ENCODE results near the gene SLC12A8. TPM values are rescaled to one million over a fixed set of nuclear protein-coding genes. Genes with fewer than 3 reads are reported as not detected.

Gene SLC12A8
- polyA plus RNA-seq, 1 donor = 21.6 TPM

- no peak for DNase-seq
- no peak overlapping the region for H3K4me3 ChIP-seq (ENCODE audit: low read length)
- peaks cover 13% of the 10 kb centered on the region for H3K4me1 ChIP-seq (ENCODE audit: control insufficient read depth, insufficient read depth, low read length)
- no peak overlapping the region for H3K27ac ChIP-seq (ENCODE audit: low read length)
- peaks cover 7% of the 10 kb centered on the region for H3K36me3 ChIP-seq (ENCODE audit: control insufficient read depth, insufficient read depth, low read length)
- no peaks in the 10 kb centered on the region for H3K27me3 ChIP-seq (ENCODE audit: control insufficient read depth, insufficient read depth, low read length)
- no CpG with 5 or more reads among the region's 4 CpGs for WGBS (ENCODE audit: insufficient coverage, low lambda C conversion rate)
- H3K9me3 ChIP-seq (ENCODE audit: control insufficient read depth, low read depth, low read length) = peaks cover 3% of the 10 kb centered on the region
These were observed 73.2 kb downstream of the SLC12A8 start for GRCh38 chr3:125139386-125139785.

DNA sequence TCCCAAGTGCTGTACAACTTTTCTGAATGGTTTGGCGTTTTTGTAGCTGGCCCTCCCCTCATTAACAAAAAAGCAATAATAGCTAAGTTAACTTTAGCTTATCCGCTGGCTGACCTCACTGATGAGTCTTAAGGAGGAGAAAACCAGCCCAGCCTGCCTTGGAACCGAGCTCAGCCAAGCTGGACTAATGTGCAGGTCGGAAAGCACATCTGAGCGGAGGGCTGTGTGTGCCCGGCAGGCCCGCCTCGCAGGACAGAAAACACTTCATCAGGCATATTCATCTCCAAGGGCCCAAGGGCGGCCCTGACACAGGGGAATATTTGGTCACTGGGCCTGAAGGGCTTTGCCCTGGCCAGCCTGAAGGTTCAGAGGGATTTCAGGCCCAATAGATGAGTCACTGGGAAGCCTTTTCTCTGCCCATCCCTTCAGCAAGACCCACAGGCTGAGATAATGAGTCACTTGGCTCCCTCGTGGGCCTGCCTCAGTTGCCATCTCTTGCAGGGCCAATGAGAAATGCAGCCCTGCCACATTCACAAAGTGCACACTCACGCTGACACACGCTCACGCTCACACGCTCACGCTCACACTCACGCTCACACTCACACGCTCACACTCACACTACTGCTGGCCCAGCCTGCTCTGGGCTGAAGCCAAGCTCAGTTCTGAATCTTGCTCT, 75.1 kb downstream of the SLC12A8 start:
- 100% methylated on average over 6 of the region's 17 CpGs for WGBS (ENCODE audit: insufficient coverage, low lambda C conversion rate)
- peaks cover 13% of the 10 kb centered on the region for H3K4me1 ChIP-seq (ENCODE audit: control insufficient read depth, insufficient read depth, low read length)
- DNase-seq = no peak
- no peak overlapping the region for H3K27ac ChIP-seq (ENCODE audit: low read length)
- H3K4me3 ChIP-seq (ENCODE audit: low read length) = no peak overlapping the region
- no peaks in the 10 kb centered on the region for H3K27me3 ChIP-seq (ENCODE audit: control insufficient read depth, insufficient read depth, low read length)
- H3K9me3 ChIP-seq (ENCODE audit: control insufficient read depth, low read depth, low read length) = peaks cover 3% of the 10 kb centered on the region
- peaks cover 9% of the 10 kb centered on the region for H3K36me3 ChIP-seq (ENCODE audit: control insufficient read depth, insufficient read depth, low read length)

DNA sequence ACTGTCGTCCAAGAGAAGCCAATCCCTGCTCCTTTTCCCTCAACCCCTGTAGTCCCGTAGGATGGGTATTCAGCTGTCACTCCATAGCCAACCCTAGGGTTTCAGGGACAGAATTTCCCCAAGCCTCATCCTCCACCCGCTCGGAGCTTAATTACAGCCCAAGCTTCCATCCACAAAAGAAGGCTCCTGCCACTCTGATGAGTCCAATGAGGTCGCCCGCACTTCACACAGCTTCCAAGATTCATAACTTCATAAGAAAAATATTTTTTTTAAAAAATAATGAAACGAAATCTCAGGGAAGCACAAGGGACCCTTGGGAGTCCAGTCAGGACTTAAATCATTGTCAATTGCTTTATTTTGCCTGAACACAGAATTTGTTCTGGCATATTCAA, 75.6 kb downstream of the SLC12A8 start:
- peaks cover 3% of the 10 kb centered on the region for H3K9me3 ChIP-seq (ENCODE audit: control insufficient read depth, low read depth, low read length)
- WGBS (ENCODE audit: insufficient coverage, low lambda C conversion rate) = 87% methylated on average over 3 of the region's 7 CpGs
- H3K4me1 ChIP-seq (ENCODE audit: control insufficient read depth, insufficient read depth, low read length) = peaks cover 8% of the 10 kb centered on the region
- H3K27me3 ChIP-seq (ENCODE audit: control insufficient read depth, insufficient read depth, low read length) = no peaks in the 10 kb centered on the region
- no peak overlapping the region for H3K27ac ChIP-seq (ENCODE audit: low read length)
- peaks cover 9% of the 10 kb centered on the region for H3K36me3 ChIP-seq (ENCODE audit: control insufficient read depth, insufficient read depth, low read length)
- no peak for DNase-seq
- no peak overlapping the region for H3K4me3 ChIP-seq (ENCODE audit: low read length)

GRCh38 chr3:125136515-125136914, 76.0 kb downstream of the SLC12A8 start:
- peaks cover 4% of the 10 kb centered on the region for H3K4me1 ChIP-seq (ENCODE audit: control insufficient read depth, insufficient read depth, low read length)
- H3K9me3 ChIP-seq (ENCODE audit: control insufficient read depth, low read depth, low read length) = peaks cover 3% of the 10 kb centered on the region
- WGBS (ENCODE audit: insufficient coverage, low lambda C conversion rate) = 100% methylated on average over 2 of the region's 4 CpGs
- peaks cover 9% of the 10 kb centered on the region for H3K36me3 ChIP-seq (ENCODE audit: control insufficient read depth, insufficient read depth, low read length)
- H3K27me3 ChIP-seq (ENCODE audit: control insufficient read depth, insufficient read depth, low read length) = no peaks in the 10 kb centered on the region
- no peak overlapping the region for H3K27ac ChIP-seq (ENCODE audit: low read length)
- no peak for DNase-seq
- no peak overlapping the region for H3K4me3 ChIP-seq (ENCODE audit: low read length)

DNA sequence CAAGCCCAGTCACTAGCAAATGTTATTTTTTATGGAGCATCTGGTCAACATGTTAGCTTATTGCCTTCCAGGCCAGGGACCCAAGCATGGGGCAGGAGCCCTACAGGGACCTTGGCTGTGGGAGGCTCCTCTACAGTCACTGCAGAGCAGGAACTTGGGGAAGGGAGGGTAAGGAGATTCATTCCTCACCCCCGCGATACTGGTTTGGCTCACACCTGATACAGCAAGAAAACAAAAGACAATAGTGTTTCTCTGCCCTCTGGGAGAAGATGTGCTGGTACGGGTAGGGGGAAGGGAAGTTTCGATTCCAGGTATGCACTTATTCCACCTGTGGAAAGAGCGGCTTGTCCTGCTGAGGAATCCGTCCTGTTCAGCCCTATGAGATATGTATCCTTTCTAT, 77.6 kb downstream of the SLC12A8 start:
- Histone ChIP-seq H3K36me3 (ENCODE audit: control insufficient read depth, insufficient read depth, low read length) (peaks cover 11% of the 10 kb centered on the region), H3K4me3 (ENCODE audit: low read length) (no peak overlapping the region), H3K27ac (ENCODE audit: low read length) (no peak overlapping the region), H3K27me3 (ENCODE audit: control insufficient read depth, insufficient read depth, low read length) (no peaks in the 10 kb centered on the region), H3K4me1 (ENCODE audit: control insufficient read depth, insufficient read depth, low read length) (no peaks in the 10 kb centered on the region), H3K9me3 (ENCODE audit: control insufficient read depth, low read depth, low read length) (no peaks in the 10 kb centered on the region)
- no CpG with 5 or more reads among the region's 6 CpGs for WGBS (ENCODE audit: insufficient coverage, low lambda C conversion rate)
- no peak for DNase-seq

DNA sequence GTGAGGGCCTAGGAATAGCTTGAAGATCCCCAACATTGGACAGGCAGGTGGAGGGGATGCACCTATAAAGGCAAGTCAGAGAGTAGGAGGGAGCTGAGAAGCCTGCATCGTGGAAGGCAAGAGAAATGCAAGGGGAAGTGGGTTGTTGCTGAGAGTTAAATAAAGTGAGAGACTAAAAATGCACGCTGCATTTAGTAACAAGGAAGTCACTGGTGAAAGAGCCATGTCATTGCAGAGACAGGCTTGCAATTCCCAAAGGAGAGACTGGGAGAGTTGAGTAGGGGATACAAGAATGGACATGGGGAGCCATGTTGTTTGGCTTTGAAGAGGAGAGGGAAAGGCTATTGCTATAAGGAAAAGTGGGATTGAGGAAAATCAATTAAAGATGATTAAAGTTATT, 79.7 kb downstream of the SLC12A8 start:
- no peaks in the 10 kb centered on the region for H3K27me3 ChIP-seq (ENCODE audit: control insufficient read depth, insufficient read depth, low read length)
- no peaks in the 10 kb centered on the region for H3K9me3 ChIP-seq (ENCODE audit: control insufficient read depth, low read depth, low read length)
- WGBS (ENCODE audit: insufficient coverage, low lambda C conversion rate) = 100% methylated on average over 1 of the region's 2 CpGs
- H3K4me1 ChIP-seq (ENCODE audit: control insufficient read depth, insufficient read depth, low read length) = peaks cover 5% of the 10 kb centered on the region
- H3K36me3 ChIP-seq (ENCODE audit: control insufficient read depth, insufficient read depth, low read length) = peaks cover 11% of the 10 kb centered on the region
- no peak for DNase-seq
- H3K27ac ChIP-seq (ENCODE audit: low read length) = no peak overlapping the region
- no peak overlapping the region for H3K4me3 ChIP-seq (ENCODE audit: low read length)

- no peaks in the 10 kb centered on the region for H3K9me3 ChIP-seq (ENCODE audit: control insufficient read depth, low read depth, low read length)
- H3K27me3 ChIP-seq (ENCODE audit: control insufficient read depth, insufficient read depth, low read length) = no peaks in the 10 kb centered on the region
- H3K36me3 ChIP-seq (ENCODE audit: control insufficient read depth, insufficient read depth, low read length) = peaks cover 5% of the 10 kb centered on the region
- peak overlapping the region; percentile 21 for H3K27ac ChIP-seq (ENCODE audit: low read length)
- H3K4me1 ChIP-seq (ENCODE audit: control insufficient read depth, insufficient read depth, low read length) = peaks cover 5% of the 10 kb centered on the region
- WGBS (ENCODE audit: insufficient coverage, low lambda C conversion rate) = no CpG with 5 or more reads among the region's 10 CpGs
- H3K4me3 ChIP-seq (ENCODE audit: low read length) = no peak overlapping the region
- peak; percentile 32 to 51 for DNase-seq
These were observed 83.0 kb downstream of the SLC12A8 start for GRCh38 chr3:125129512-125129997.

DNA sequence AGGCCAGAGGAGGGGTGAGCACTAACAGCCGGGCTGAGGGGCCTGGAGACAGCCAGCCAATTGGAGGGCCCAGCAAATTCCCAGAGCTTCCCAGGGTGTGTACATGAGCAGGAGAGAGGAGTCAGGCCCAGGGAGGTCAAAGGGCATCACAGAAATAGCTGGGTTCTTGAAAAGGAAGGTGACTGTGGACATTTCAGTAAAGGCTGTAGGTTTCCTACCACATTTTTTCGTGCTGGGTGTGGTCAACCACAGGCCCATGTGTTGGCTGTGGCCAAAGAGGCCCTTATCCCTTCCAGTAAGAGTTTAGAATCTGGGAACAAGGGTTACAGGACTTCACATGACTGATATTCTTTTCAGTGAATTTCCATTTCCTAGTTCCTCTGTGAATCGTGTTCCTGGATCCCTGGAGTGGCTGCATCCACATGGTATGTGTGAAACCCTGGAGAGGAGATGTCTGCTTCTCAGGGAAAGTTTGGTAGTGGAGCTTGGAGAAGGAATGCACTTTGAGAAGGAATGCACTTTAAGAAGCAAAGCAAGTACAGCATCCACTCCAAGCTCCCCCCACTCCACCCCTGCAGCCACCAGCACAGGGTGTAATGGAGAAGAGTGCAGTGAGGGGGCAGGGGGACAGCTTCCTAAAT, 83.6 kb downstream of the SLC12A8 start:
- H3K36me3 ChIP-seq (ENCODE audit: control insufficient read depth, insufficient read depth, low read length) = peaks cover 2% of the 10 kb centered on the region
- DNase-seq = peak; percentile 37 to 42
- no peaks in the 10 kb centered on the region for H3K27me3 ChIP-seq (ENCODE audit: control insufficient read depth, insufficient read depth, low read length)

GRCh38 chr3:125126323-125126722, 86.2 kb downstream of the SLC12A8 start:
- no peak overlapping the region for H3K4me3 ChIP-seq (ENCODE audit: low read length)
- H3K4me1 ChIP-seq (ENCODE audit: control insufficient read depth, insufficient read depth, low read length) = peaks cover 5% of the 10 kb centered on the region
- no CpG with 5 or more reads among the region's 2 CpGs for WGBS (ENCODE audit: insufficient coverage, low lambda C conversion rate)
- H3K27ac ChIP-seq (ENCODE audit: low read length) = no peak overlapping the region
- H3K27me3 ChIP-seq (ENCODE audit: control insufficient read depth, insufficient read depth, low read length) = no peaks in the 10 kb centered on the region
- no peaks in the 10 kb centered on the region for H3K9me3 ChIP-seq (ENCODE audit: control insufficient read depth, low read depth, low read length)
- DNase-seq = no peak
- peaks cover 2% of the 10 kb centered on the region for H3K36me3 ChIP-seq (ENCODE audit: control insufficient read depth, insufficient read depth, low read length)

More for the DNA sequence above, 83.6 kb downstream of the SLC12A8 start:
- peaks cover 5% of the 10 kb centered on the region for H3K4me1 ChIP-seq (ENCODE audit: control insufficient read depth, insufficient read depth, low read length)
- H3K27ac ChIP-seq (ENCODE audit: low read length) = peak overlapping the region; percentile 21
- no peaks in the 10 kb centered on the region for H3K9me3 ChIP-seq (ENCODE audit: control insufficient read depth, low read depth, low read length)
- no CpG with 5 or more reads among the region's 3 CpGs for WGBS (ENCODE audit: insufficient coverage, low lambda C conversion rate)
- H3K4me3 ChIP-seq (ENCODE audit: low read length) = no peak overlapping the region

GRCh38 chr3:125125821-125126245, 86.7 kb downstream of the SLC12A8 start:
- DNase-seq = no peak
- no peak overlapping the region for H3K27ac ChIP-seq (ENCODE audit: low read length)
- no peak overlapping the region for H3K4me3 ChIP-seq (ENCODE audit: low read length)
- H3K9me3 ChIP-seq (ENCODE audit: control insufficient read depth, low read depth, low read length) = no peaks in the 10 kb centered on the region
- peaks cover 5% of the 10 kb centered on the region for H3K4me1 ChIP-seq (ENCODE audit: control insufficient read depth, insufficient read depth, low read length)
- H3K27me3 ChIP-seq (ENCODE audit: control insufficient read depth, insufficient read depth, low read length) = no peaks in the 10 kb centered on the region
- H3K36me3 ChIP-seq (ENCODE audit: control insufficient read depth, insufficient read depth, low read length) = peaks cover 1% of the 10 kb centered on the region
- 100% methylated on average over 2 of the region's 6 CpGs for WGBS (ENCODE audit: insufficient coverage, low lambda C conversion rate)

Data from large intestine (tissue), 3 donors.